Fibroblast of lung (primary cell): ENCODE measurements around the gene CLCN7.

ENCODE experiments used
- CTCF ChIP-seq, 2 donors: IDR thresholded peaks in 1 of 2; conservative IDR thresholded peaks in 1 of 2; 1 replicate in 1 of 2; 2 replicates in 1 of 2; pipeline ENCODE4 v1.5.1; 2011 to 2012; ENCODE audit warnings: low read length in 2 of 2, control low read depth in 1 of 2, inconsistent platforms in 1 of 2, low read depth in 1 of 2, mild to moderate bottlenecking in 1 of 2
- EZH2 ChIP-seq: IDR thresholded peaks from 2 replicates; pipeline ENCODE4 v1.5.1; 2012; ENCODE audit warnings: low read length, control low read depth, mild to moderate bottlenecking; ENCODE audit errors: missing control alignments

GRCh38 chr16:1459967-1460366, 14.9 kb downstream of the CLCN7 start:
- no peak for TF ChIP-seq CTCF (conservative IDR thresholded peaks at IDR 0.05 in 1 of 2, IDR thresholded peaks at IDR 0.05 in 1 of 2; ENCODE audit: low read depth in 1 of 2, low read length in 2 of 2)
- no peak for TF ChIP-seq EZH2
